HG02981 (cell line): Measurements from ENCODE around the gene DUSP16.
"Not testable (repeated sequence)": the region's sequence is repeated elsewhere in the genome, so short reads cannot be mapped to it uniquely, and the experiment has no call there.

Experiments
- ATAC-seq: cut with Tn5 transposase; IDR thresholded peaks from one replicate; pipeline ENCODE4 v1.9.1; 2021; ENCODE audit warnings: mild to moderate bottlenecking, moderate library complexity; ENCODE audit not compliant: unreplicated experiment

Gene DUSP16

GRCh38 chr12:12524128-12524527, 38.5 kb downstream of the DUSP16 start:
- no peak for ATAC-seq

GRCh38 chr12:12523229-12523628, 39.4 kb downstream of the DUSP16 start:
- ATAC-seq, result no peak

GRCh38 chr12:12522657-12523056, 40.0 kb downstream of the DUSP16 start:
- not testable (repeated sequence) for ATAC-seq

GRCh38 chr12:12521888-12522287, 40.8 kb downstream of the DUSP16 start:
- no peak for ATAC-seq

GRCh38 chr12:12521044-12521485, 41.6 kb downstream of the DUSP16 start:
- no peak for ATAC-seq

- no peak for ATAC-seq
Measured at GRCh38 chr12:12520273-12520672, 42.4 kb downstream of the DUSP16 start.

GRCh38 chr12:12519354-12519998, 43.2 kb downstream of the DUSP16 start:
- ATAC-seq, result no peak

- ATAC-seq, result no peak
Measured at GRCh38 chr12:12518919-12519318, 43.7 kb downstream of the DUSP16 start.

GRCh38 chr12:12518464-12518845, 44.2 kb downstream of the DUSP16 start:
- no peak for ATAC-seq

GRCh38 chr12:12513416-12514006, 49.2 kb downstream of the DUSP16 start:
- ATAC-seq, result no peak

- ATAC-seq, result no peak
Measured at GRCh38 chr12:12511895-12512711, 50.6 kb downstream of the DUSP16 start.

- ATAC-seq, result no peak
Measured at GRCh38 chr12:12511021-12511783, 51.5 kb downstream of the DUSP16 start.

- no peak for ATAC-seq
Measured at GRCh38 chr12:12510551-12510950, 52.1 kb downstream of the DUSP16 start.

GRCh38 chr12:12510141-12510540, 52.5 kb downstream of the DUSP16 start:
- ATAC-seq, result no peak

- ATAC-seq, result no peak
Measured at GRCh38 chr12:12508612-12509011, 54.1 kb downstream of the DUSP16 start.

GRCh38 chr12:12507121-12507520, 55.5 kb downstream of the DUSP16 start:
- no peak for ATAC-seq

GRCh38 chr12:12506496-12506890, 56.2 kb downstream of the DUSP16 start:
- ATAC-seq, result no peak

GRCh38 chr12:12505544-12506495, 56.8 kb downstream of the DUSP16 start:
- peak; percentile 85 for ATAC-seq

GRCh38 chr12:12503384-12504078, 59.1 kb downstream of the DUSP16 start:
- no peak for ATAC-seq

GRCh38 chr12:12502815-12503151, 59.9 kb downstream of the DUSP16 start:
- ATAC-seq, result no peak
